ENCODE results near the gene TMEM205. TPM values are rescaled to one million over a fixed set of nuclear protein-coding genes. Genes with fewer than 3 reads are reported as not detected.

The TMEM205 gene
- total and polyA plus RNA-seq, 10 of the 15 experiments (the other 5 are each of a cell fraction or from before 2014, with no cell fraction given): 27.8 to 144 (median 88.3) TPM

DNA sequence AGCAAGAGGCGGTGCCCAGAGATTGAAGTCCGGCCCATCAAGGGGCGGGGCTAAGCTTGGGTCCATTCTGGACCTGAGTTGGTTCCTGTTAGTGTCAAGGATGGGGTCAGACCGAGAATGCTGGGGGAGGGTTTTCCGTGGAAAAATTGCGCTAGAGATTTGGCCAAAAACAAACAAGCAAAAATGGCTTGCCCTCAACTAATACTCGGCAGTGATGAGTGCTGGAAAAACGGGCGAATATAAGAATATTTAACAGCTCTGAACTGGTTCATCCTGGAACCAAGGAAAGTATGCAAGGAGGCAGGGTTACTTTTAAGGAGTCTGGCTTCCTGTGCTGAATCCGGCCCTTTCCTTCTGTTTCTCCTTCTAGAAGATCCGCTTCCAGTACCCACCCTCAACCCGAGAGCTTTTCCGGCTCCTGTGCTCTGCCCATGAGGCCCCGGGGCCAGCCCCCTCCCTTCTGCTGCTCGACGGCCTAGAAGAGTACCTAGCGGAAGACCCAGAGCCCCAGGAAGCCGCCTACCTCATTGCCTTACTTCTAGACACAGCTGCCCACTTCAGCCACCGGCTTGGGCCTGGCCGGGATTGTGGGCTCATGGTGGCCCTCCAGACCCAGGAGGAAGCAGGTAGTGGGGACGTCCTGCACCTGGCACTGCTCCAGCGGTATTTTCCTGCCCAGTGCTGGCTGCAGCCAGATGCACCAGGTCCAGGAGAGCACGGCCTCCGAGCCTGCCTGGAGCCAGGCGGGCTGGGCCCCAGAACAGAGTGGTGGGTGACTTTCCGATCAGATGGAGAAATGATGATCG lies 29.3 kb upstream of the TMEM205 start (continued):
- TF ChIP-seq ZBTB4 (CRISPR knock-in tag; IDR thresholded peaks at IDR 0.05) (no peak), PML (IDR thresholded peaks at IDR 0.05; ENCODE audit: low read length) (peak; percentile 64; the same call in 1 of the 2 replicates), ZNF24 (IDR thresholded peaks at IDR 0.05) (no peak), SMAD1 (IDR thresholded peaks at IDR 0.05; ENCODE audit: low read depth, partially characterized antibody) (peak; percentile 43), RAD51 (IDR thresholded peaks at IDR 0.05) (peak; percentile 43; the same call in 1 of the 2 replicates), TCF7 (IDR thresholded peaks at IDR 0.05; ENCODE audit: borderline replicate concordance) (no peak), NBN (IDR thresholded peaks at IDR 0.05) (peak; percentile 40), SP1 (IDR thresholded peaks at IDR 0.05; ENCODE audit: low read depth, low read length) (no peak), JUNB (IDR thresholded peaks at IDR 0.05) (no peak), ZNF217 (IDR thresholded peaks at IDR 0.05) (no peak), NR2C2 (IDR thresholded peaks at IDR 0.05; ENCODE audit: borderline replicate concordance, control insufficient read depth, insufficient read length, low read depth) (no peak), HDAC2 (IDR thresholded peaks at IDR 0.05) (no peak), WRNIP1 (IDR thresholded peaks at IDR 0.05; ENCODE audit: borderline replicate concordance, low read depth, low read length) (no peak), YY1 (IDR thresholded peaks at IDR 0.05; ENCODE audit: low read depth, low read length) (peak; percentile 19; the same call in 1 of the 2 replicates)
